Adrenal gland (tissue), 12 donors: ENCODE data around the gene PARP12. TPM values are rescaled to one million over a fixed set of nuclear protein-coding genes. Genes with fewer than 3 reads are reported as not detected.

Experiments
- DNase-seq, 7 donors: peaks; one replicate each; pipeline ENCODE4 v3.0.0-alpha.2; 2019 to 2020
- H3K27ac ChIP-seq, 5 donors: fragments of 200-600 bp; sonication (generic) in 4 of 5; 1 replicate in 3 of 5; 2 replicates in 2 of 5; pipeline versions ENCODE4 v1.5.1 to v1.8.0; 2016 to 2020; ENCODE audit warnings: mild to moderate bottlenecking in 1 of 5
- H3K27me3 ChIP-seq: fragments of 200-600 bp; 2 replicates; pipeline ENCODE4 v1.8.0; 2021
- H3K36me3 ChIP-seq, 2 donors: fragments of 200-600 bp; replicated peaks in 1 of 2; 1 replicate in 1 of 2; 2 replicates in 1 of 2; pipeline versions ENCODE4 v1.5.1 to v1.8.0; 2018 to 2022
- H3K4me1 ChIP-seq, 2 donors: fragments of 200-600 bp; replicated peaks in 1 of 2; 1 replicate in 1 of 2; 2 replicates in 1 of 2; pipeline versions ENCODE4 v1.5.1 to v1.8.0; 2018 to 2021
- H3K4me3 ChIP-seq, 4 donors: fragments of 200-600 bp; sonication (generic) in 3 of 4; one replicate each; pipeline ENCODE4 v1.5.1; 2016 to 2018
- H3K9me3 ChIP-seq, 3 donors: fragments of 200-600 bp; sonication (generic) in 1 of 3; replicated peaks in 1 of 3; 1 replicate in 2 of 3; 2 replicates in 1 of 3; pipeline versions ENCODE4 v1.5.1 to v1.8.0; 2016 to 2021
- CTCF ChIP-seq, 6 experiments: fragments of 450-650 bp in 4 of 6; fragments of 200-600 bp in 2 of 6; sonication (generic) in 1 of 6; IDR thresholded peaks; 1 replicate in 5 of 6; 2 replicates in 1 of 6; pipeline versions ENCODE4 v1.5.1 to v1.8.0; 2016 to 2021; ENCODE audit warnings: antibody characterized with exemption in 6 of 6, mild to moderate bottlenecking in 2 of 6, moderate library complexity in 1 of 6
- POLR2A ChIP-seq, 2 donors: fragments of 450-650 bp; IDR thresholded peaks; one replicate each; pipeline ENCODE4 v1.6.1; 2017; ENCODE audit warnings: antibody characterized with exemption in 2 of 2, mild to moderate bottlenecking in 2 of 2, moderate library complexity in 1 of 2
- WGBS, 4 donors: extraction: QIAGEN DNeasy Blood & Tissue Kit in 2 of 4; methylation state at CpG; one replicate each; pipeline versions ENCODE4 v1.1.5 to v1.1.7; 2013 to 2017; 5-methylcytosine and 5-hydroxymethylcytosine counted together
- intact Hi-C, 2 donors: fragments of 100-400 bp; cut with DNase I; formaldehyde crosslinking; loops; one replicate each; pipeline versions ENCODE4 v1.14.1 to v1.15.0; 2022 to 2023
- polyA plus RNA-seq, 3 donors: library from polyadenylated mRNA; stranded (reverse); fragments of 200-250 nt in 2 of 3; fragments of 350-450 nt in 1 of 3; fragmentation: Illumina TruSeq in 1 of 3; extraction: RNeasy Lipid Tissue Mini Kit (QIAGEN cat#74804) in 1 of 3; gene quantifications; one replicate each; pipeline ENCODE4 v1.2.3, GENCODE V29; 2013 to 2014
- total RNA-seq, 9 donors: library from RNA; depleted of rRNA in 4 of 9; stranded (reverse); fragments of >200 nt in 4 of 9; fragments of 120-200 nt in 1 of 9; fragmentation: NEBNext Ultra II Directional in 1 of 9; extraction: Animal tissue kit (Norgen Biotek cat#: 25700) in 1 of 9; gene quantifications; one replicate each; pipeline versions ENCODE4 v1.1.0 to v1.2.4, GENCODE V29; 2013 to 2023
- donor health status: healthy with polysubstance abuse.
- donor health status: Bipolar disorder and iron deficiency.
- donor health status: DM: yes; HTN: yes; CAD: no.
- donor health status: DM: no; HTN: no; CAD: no.
- donor health status: DM: no; HTN: no; CAD: no.
- donor health status: DM: yes; HTN: yes; CAD: no.

The PARP12 gene
- total and polyA plus RNA-seq, 12 donors: 11.5 to 49.4 (median 24.1) TPM

GRCh38 chr7:140036224-140036962 is 26.4 kb downstream of the PARP12 start:
- Histone ChIP-seq H3K4me1 (peaks cover 5 to 7% of the 10 kb centered on the region in 2 donors), H3K36me3 (peaks cover 0 to 12% of the 10 kb centered on the region in 2 donors), H3K27ac (peak overlapping the region in 3 of 5 donors; percentile 2 to 62 (median 56)), H3K9me3 (no peaks in the 10 kb centered on the region), H3K4me3 (no peak overlapping the region), H3K27me3 (no peaks in the 10 kb centered on the region)
- 53 to 58% (median 56%) methylated on average over 11 of the region's 11 CpGs for WGBS, 4 donors
- TF ChIP-seq POLR2A (IDR thresholded peaks at IDR 0.05) (no peak), CTCF (IDR thresholded peaks at IDR 0.05) (no peak)
- intact Hi-C loops: no loop called here
- peak in 6 of 7 donors; percentile 36 to 69 (median 52) for DNase-seq

- peak overlapping the region in 3 of 5 donors; percentile 6 to 62 (median 56) for H3K27ac ChIP-seq
- H3K36me3 ChIP-seq: peaks cover 0 to 12% of the 10 kb centered on the region in 2 donors
- peaks cover 5 to 7% of the 10 kb centered on the region in 2 donors for H3K4me1 ChIP-seq
- H3K27me3 ChIP-seq: no peaks in the 10 kb centered on the region
- no peaks in the 10 kb centered on the region for H3K9me3 ChIP-seq
- intact Hi-C loops: no loop called here
- TF ChIP-seq CTCF (IDR thresholded peaks at IDR 0.05) (no peak), POLR2A (IDR thresholded peaks at IDR 0.05) (no peak)
- peak in 4 of 7 donors; percentile 30 to 50 (median 45) for DNase-seq
- no peak overlapping the region for H3K4me3 ChIP-seq
- WGBS, 4 donors: 58 to 69% (median 65%) methylated on average over 4 to 7 of the region's 7 CpGs
Observed at GRCh38 chr7:140035400-140036223, 27.1 kb downstream of the PARP12 start.

GRCh38 chr7:140034421-140034820 is 28.3 kb downstream of the PARP12 start:
- TF ChIP-seq POLR2A (IDR thresholded peaks at IDR 0.05) (no peak), CTCF (IDR thresholded peaks at IDR 0.05) (no peak)
- peaks cover 0 to 12% of the 10 kb centered on the region in 2 donors for H3K36me3 ChIP-seq
- H3K27ac ChIP-seq: no peak overlapping the region
- no peak overlapping the region for H3K4me3 ChIP-seq
- H3K27me3 ChIP-seq: no peaks in the 10 kb centered on the region
- intact Hi-C loops: no loop called here
- DNase-seq: no peak
- no peaks in the 10 kb centered on the region for H3K9me3 ChIP-seq
- H3K4me1 ChIP-seq: peaks cover 5 to 7% of the 10 kb centered on the region in 2 donors

GRCh38 chr7:140033779-140034363 is 28.9 kb downstream of the PARP12 start:
- DNase-seq: peak in 1 of 7 donors; percentile 21
- TF ChIP-seq POLR2A (IDR thresholded peaks at IDR 0.05) (no peak), CTCF (IDR thresholded peaks at IDR 0.05) (no peak)
- intact Hi-C loops: no loop called here
- Histone ChIP-seq H3K27ac (no peak overlapping the region), H3K36me3 (peaks cover 0 to 12% of the 10 kb centered on the region in 2 donors), H3K27me3 (no peaks in the 10 kb centered on the region), H3K9me3 (no peaks in the 10 kb centered on the region), H3K4me3 (no peak overlapping the region), H3K4me1 (peaks cover 5 to 7% of the 10 kb centered on the region in 2 donors)
- WGBS, 4 donors: 95 to 99% (median 98%) methylated on average over 12 to 14 of the region's 14 CpGs
